GM19023 (cell line): Measurements from ENCODE around the gene SEL1L3.
"Not testable (repeated sequence)": the region's sequence is repeated elsewhere in the genome, so short reads cannot be mapped to it uniquely, and the experiment has no call there.

Experiments
- ATAC-seq: cut with Tn5 transposase; IDR thresholded peaks from one replicate; pipeline ENCODE4 v1.9.1; 2021; ENCODE audit warnings: mild to moderate bottlenecking, moderate library complexity; ENCODE audit not compliant: unreplicated experiment

The SEL1L3 gene

GRCh38 chr4:25879991-25880651 lies 17.3 kb upstream of the SEL1L3 start:
- peak; percentile 49 for ATAC-seq

DNA sequence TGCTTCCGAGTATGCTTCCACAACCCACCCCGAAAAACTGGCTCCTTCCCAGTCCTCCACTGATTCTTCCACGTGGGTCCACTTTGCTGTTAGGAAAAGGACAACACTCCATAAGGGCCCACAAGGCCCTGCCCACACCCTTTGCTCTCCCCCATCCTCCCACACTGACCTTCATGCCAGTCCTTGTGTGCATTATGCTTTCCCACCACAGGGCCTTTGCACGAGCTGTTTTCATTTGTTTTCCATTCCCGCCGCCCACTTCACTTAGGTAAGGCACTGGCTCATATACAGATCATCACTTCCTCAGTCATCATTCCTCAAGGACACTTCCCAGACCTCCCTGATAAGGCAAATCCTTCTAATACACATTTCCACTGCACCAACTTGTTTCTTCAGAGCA lies 16.8 kb upstream of the SEL1L3 start:
- no peak for ATAC-seq

DNA sequence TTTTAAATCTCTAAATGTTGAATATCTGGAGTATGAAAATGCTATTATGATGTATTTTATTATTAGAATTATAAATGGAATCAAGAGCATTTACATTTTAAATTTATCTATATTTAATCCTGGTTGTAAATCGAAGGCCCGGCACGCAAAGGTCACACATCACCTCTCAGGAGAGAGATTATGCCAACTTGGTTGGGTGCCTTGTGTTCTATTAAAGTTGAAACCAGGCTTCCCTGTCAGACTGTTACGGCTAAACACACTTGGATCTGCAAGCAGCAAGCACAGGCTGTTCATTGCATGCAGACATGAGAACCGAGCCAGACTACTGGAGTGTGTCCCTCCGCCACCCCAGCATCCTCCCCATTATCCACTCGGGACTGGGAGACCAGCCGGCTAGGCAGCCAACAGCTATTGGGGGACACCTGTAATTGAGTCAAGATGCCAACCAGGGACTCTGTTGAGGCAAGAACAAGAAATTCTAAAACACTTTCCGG lies 16.4 kb upstream of the SEL1L3 start:
- no peak for ATAC-seq

DNA sequence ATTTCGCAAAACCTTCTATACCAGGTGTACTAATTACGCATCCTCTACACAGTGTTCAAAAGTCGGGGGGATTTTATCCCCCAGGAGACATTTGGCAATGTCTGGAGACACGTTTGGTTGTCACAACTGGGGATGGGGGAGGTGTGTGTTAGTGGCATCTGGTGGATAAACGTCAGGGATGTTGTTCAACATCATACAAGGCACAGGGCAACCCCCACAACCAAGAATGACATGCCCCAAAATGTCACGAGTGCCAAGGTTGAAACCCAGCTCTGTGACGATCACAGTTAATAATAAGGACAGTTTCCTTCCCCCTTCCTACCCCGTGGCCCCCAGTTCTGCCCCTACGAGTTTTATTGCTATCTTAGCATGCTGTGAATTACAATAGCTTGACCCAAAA lies 15.9 kb upstream of the SEL1L3 start:
- ATAC-seq: no peak

DNA sequence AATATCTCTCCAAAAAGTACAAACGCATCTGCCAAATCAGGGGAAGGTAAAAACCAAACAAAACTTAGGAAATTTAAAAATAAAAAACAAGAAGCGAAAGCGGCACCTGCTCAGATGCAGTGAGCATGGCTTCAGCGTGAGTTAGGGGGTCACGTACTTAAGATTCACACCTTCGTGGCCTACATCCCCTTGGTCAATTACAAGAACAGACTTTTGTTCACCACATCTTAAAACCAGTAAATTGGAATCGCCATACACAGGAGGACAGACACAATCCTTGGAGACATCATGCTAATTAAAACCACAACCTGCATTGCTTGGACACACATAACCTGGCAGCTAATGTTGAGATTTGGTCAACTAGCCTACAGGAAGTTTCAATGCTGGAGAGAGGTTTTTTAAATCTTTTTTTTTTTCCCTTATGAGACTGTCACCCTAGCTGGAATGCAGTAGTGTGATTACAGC lies 12.5 kb upstream of the SEL1L3 start:
- peak; percentile 48 for ATAC-seq

- ATAC-seq: peak; percentile 39
Measured at GRCh38 chr4:25874655-25875054, 11.9 kb upstream of the SEL1L3 start.

DNA sequence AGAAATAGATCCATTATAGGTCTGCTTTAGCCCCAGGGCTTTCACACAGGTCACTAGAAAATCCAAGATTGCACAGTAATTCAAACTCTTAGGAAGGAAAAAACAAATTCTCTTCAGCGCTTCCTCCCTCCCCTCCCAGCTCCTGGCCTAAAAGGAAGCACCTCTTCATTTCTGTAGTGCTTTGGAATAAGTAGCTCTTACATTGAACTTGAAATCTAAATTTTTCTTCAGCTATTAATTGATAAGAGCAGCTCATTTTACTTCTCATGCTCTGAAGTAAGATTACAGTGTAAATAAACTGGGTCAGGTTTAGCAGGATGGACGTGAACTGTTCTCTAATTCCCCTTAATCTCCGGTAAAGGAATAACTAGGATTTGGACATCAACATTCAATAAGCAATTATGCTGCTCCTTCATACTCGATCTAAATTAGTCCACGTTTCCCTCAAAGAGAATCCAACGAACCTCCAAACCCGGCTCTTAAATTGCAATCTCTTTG lies 10.9 kb upstream of the SEL1L3 start:
- ATAC-seq: no peak

- ATAC-seq: no peak
Measured at GRCh38 chr4:25872851-25873631, 10.3 kb upstream of the SEL1L3 start.

GRCh38 chr4:25870081-25870480 lies 7.3 kb upstream of the SEL1L3 start:
- peak; percentile 40 for ATAC-seq

GRCh38 chr4:25867781-25868294 lies 5.0 kb upstream of the SEL1L3 start:
- ATAC-seq: no peak

- not testable (repeated sequence) for ATAC-seq
Measured at GRCh38 chr4:25866401-25866800, 3.6 kb upstream of the SEL1L3 start.

- ATAC-seq: no peak
Measured at GRCh38 chr4:25865586-25865985, 2.8 kb upstream of the SEL1L3 start.

DNA sequence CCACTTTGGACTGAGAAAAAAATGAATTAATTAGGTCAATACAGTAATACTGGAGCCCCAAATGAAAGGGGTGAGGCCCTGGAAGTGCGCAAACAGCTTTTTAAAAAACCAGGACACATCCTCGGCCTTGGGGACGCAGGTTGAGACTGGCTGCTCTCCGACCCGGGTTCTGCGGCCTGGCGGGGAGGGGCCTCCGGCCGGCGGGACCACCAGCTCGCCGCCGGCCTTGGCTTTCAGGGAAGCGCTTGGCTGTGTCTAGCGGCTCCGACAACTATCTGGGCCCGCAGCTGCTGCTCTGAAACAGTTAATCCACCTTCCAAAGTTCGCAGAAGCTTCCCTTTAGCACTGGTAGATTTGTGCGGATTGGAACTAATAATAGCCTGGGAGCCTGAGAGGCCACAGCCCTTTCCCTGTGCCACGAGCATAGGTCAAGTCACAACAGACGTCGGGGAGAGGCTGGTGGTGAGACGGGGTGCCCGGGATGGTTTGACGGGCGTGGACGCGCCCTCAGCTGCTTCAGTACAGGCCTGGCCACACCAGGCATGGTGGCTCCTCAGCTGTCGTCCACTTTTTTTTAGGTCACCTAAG lies 1.1 kb upstream of the SEL1L3 start:
- no peak for ATAC-seq

DNA sequence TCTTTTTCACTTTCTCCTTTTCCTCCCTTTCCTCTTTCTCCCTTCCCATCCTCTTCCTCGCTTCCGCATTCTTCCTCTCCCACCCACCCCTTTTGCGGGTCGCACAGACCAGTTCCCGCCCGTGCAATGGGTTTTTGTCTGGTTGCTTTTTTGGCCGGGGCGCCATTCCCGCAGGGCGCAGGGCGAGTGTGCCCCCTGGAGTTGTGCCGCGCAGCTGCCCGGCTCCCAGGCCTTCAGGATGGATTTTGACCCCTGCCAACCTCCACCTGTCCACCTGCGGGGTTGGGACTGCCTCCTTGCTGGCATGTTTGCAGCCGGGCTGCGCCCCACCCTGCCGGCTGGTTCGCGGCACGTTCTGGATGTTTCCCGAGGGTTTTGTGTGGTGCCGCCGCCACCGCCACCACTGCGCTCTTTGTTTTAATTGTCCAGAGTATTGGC lies 578 bp upstream of the SEL1L3 start:
- no peak for ATAC-seq

- peak; percentile 22 for ATAC-seq
Measured at GRCh38 chr4:25861951-25862410, 807 bp downstream of the SEL1L3 start.

DNA sequence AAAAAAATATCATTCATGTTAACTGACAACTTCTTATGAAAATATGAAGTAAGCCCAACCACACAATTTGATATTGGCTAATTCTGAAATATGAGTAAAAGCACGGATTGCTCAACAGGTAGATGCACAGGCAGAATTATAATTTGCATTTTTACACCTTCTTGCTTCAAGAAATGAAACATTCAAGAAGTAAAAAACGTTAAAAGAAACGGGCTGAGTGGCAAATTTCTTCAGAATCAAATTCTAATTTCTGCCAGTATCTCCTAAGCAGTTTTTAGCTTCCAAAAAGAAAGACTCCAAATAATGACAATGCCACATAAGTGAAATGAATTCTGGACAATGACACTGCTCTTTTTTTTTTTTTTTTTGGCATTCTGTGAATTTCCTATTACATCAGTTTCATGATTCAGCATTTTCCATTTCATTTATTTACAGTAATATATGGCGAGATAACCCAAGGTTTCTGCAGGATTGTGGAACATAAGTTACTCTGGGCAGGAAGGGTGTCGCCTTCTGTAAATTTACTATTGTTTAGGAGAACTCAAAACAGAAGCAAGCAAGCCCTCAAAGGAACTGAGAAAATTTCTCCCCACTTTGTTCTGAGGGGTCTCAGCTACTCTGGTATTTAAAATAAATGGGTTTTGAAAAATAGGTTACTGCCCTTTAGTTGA lies 1.4 kb downstream of the SEL1L3 start:
- ATAC-seq: no peak

GRCh38 chr4:25860586-25861279 lies 2.1 kb downstream of the SEL1L3 start:
- no peak for ATAC-seq

- peak; percentile 39 for ATAC-seq
Measured at GRCh38 chr4:25859429-25860148, 3.2 kb downstream of the SEL1L3 start.

GRCh38 chr4:25857851-25858400 lies 4.9 kb downstream of the SEL1L3 start:
- no peak for ATAC-seq
